Neural crest cell (in vitro differentiated cells): ENCODE results near the gene KCNMA1. TPM values are rescaled to one million over a fixed set of nuclear protein-coding genes. Genes with fewer than 3 reads are reported as not detected.

Experiments
- DNase-seq: peaks from one replicate; pipeline ENCODE4 v3.0.0; 2021; ENCODE audit warnings: low read depth, mixed read lengths, low spot score
- H3K27ac Mint-ChIP-seq: one replicate; pipeline ENCODE4 v1.8.0; 2021; ENCODE audit warnings: mild to moderate bottlenecking, mixed read lengths; ENCODE audit not compliant: unreplicated experiment
- H3K27me3 Mint-ChIP-seq: 2 replicates; pipeline ENCODE4 v1.8.0; 2021; ENCODE audit warnings: low read depth, mild to moderate bottlenecking, mixed read lengths
- H3K36me3 Mint-ChIP-seq: 2 replicates; pipeline ENCODE4 v1.8.0; 2021; ENCODE audit warnings: low read depth, mild to moderate bottlenecking, mixed read lengths
- H3K4me1 Mint-ChIP-seq: 2 replicates; pipeline ENCODE4 v1.8.0; 2021; ENCODE audit warnings: mixed read lengths
- H3K4me3 Mint-ChIP-seq: one replicate; pipeline ENCODE4 v1.8.0; 2021; ENCODE audit warnings: mild to moderate bottlenecking, mixed read lengths
- H3K9me3 Mint-ChIP-seq: 2 replicates; pipeline ENCODE4 v1.8.0; 2021; ENCODE audit warnings: mixed read lengths
- total RNA-seq: library from RNA; stranded (reverse); gene quantifications from 2 replicates; pipeline ENCODE4 v1.2.1, GENCODE V29; 2021
- TF ChIP-seq, protein P1 (sequence below): fragments of 200-600 bp; sonication (generic); conservative IDR thresholded peaks from 2 replicates; pipeline ENCODE4 v1.5.0; 2021; ENCODE audit warnings: antibody characterized with exemption, mild to moderate bottlenecking

The KCNMA1 gene
- total RNA-seq, 1 donor from 2014 or later = 1.7 TPM

DNA sequence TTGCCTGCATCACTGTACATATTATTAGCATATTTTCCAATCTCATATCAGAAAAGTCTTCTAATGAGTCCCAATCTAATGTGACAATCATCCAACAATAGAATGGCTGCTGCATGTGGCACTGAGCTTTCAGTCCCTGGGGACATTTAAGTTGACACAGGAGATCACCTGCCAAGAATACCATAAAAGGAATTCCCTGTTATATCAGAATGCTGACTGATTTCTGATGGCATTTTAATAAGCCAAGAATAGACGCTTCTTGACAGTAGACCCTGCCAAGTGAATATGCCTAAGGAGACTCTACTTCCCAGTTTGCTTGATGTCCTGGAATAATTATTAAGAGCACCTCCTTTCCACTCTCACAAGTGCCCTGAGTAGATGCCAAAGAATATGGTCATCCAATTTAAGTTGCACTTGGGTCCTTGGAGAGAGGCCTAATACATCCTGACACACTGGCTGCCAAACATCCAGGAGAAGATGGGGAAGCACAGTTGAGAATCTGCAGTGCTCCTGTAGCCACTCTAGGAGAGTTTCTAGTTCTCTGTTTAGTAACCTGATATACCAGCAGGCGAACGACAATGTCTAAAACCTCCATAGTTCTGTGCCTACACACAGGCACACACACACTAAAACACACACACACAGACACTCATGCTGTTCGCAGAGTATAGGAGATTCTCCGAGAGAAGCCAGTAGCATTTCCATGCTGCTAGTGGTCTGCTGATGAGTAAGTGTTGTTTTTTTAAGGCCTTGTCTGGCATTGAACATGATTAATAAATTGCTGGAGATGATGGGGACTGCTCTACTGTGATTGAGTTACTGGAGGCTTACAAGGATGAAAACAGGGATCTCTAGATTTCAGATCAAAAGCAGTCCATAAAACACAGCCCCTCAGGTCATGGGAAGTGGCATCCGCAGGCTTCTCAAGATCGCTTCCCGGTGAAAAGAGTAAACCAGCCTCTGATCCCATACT lies 369.6 kb downstream of the KCNMA1 start:
- no peak overlapping the region for H3K4me3 Mint-ChIP-seq
- H3K27ac Mint-ChIP-seq = no peak overlapping the region
- no peaks in the 10 kb centered on the region for H3K36me3 Mint-ChIP-seq
- H3K9me3 Mint-ChIP-seq = no peaks in the 10 kb centered on the region
- H3K4me1 Mint-ChIP-seq = peaks cover 14% of the 10 kb centered on the region
- peaks cover 18% of the 10 kb centered on the region for H3K27me3 Mint-ChIP-seq
- DNase-seq = no peak
- TF ChIP-seq, protein P1, sequence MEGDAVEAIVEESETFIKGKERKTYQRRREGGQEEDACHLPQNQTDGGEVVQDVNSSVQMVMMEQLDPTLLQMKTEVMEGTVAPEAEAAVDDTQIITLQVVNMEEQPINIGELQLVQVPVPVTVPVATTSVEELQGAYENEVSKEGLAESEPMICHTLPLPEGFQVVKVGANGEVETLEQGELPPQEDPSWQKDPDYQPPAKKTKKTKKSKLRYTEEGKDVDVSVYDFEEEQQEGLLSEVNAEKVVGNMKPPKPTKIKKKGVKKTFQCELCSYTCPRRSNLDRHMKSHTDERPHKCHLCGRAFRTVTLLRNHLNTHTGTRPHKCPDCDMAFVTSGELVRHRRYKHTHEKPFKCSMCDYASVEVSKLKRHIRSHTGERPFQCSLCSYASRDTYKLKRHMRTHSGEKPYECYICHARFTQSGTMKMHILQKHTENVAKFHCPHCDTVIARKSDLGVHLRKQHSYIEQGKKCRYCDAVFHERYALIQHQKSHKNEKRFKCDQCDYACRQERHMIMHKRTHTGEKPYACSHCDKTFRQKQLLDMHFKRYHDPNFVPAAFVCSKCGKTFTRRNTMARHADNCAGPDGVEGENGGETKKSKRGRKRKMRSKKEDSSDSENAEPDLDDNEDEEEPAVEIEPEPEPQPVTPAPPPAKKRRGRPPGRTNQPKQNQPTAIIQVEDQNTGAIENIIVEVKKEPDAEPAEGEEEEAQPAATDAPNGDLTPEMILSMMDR = no peak

DNA sequence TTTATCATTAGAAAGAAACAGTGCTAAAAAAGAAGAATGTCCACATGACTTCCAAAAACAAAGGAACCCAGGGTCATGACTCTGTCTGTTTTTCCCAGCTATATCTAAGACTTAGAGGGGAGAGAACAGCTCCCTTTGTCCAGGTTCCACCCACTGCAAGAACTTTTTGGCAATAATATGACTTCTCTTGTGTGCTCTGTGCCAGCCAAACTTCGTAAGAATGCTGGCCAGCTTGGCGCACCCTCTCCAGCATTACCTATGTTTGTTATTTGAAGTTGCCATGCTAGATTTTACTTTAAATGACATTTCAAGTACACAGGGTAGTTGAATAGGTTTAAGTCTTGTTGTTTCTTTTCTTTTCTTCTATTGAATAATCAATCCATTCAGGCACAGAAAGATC lies 371.4 kb downstream of the KCNMA1 start:
- TF ChIP-seq, protein P1 = no peak
- H3K27me3 Mint-ChIP-seq = peaks cover 22% of the 10 kb centered on the region

DNA sequence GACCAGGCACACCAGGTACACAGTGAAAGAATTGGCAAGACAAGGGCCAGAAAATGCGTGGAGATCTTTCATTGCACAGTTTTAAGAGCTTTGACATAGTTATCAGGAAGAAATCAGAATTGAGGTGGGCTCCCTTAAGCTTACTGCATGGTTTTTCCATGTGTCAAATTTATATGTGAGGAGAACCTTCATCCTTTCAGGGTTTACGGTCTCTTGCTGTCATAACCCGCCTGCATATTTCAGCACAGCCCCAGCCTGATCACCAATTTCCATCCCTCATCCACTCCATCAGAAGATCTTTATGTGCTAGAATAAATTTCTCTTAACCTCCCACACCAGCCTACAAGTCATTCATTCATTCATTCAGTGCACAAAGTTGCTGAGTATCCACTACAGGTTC lies 373.1 kb downstream of the KCNMA1 start:
- Mint-ChIP-seq H3K36me3 (no peaks in the 10 kb centered on the region), H3K4me3 (no peak overlapping the region), H3K27me3 (peaks cover 22% of the 10 kb centered on the region), H3K27ac (no peak overlapping the region), H3K4me1 (peaks cover 14% of the 10 kb centered on the region), H3K9me3 (no peaks in the 10 kb centered on the region)
- TF ChIP-seq, protein P1 = no peak
- DNase-seq = no peak

More for the DNA sequence above, 371.4 kb downstream of the KCNMA1 start:
- Mint-ChIP-seq H3K36me3 (no peaks in the 10 kb centered on the region), H3K4me1 (peaks cover 14% of the 10 kb centered on the region), H3K9me3 (no peaks in the 10 kb centered on the region), H3K27ac (no peak overlapping the region), H3K4me3 (no peak overlapping the region)
- DNase-seq = no peak

DNA sequence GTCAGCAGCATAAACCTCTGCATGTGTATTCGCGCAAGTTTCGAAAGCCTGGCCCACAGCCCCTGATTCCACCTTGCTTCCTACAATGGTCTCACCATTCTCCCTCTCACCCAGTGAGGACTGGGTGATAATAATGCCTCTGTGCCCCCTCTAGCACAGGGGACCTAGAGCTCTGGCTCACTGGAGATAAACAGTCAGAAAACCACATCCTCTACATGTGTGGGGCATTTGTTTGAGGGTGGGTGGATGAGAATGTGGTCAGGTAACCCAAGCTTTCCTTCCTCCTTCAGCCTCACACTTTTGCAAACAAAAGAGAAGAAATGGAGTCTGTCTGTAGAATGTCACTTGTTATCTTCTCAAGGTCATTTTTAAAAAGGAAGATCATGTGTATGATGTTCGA lies 373.5 kb downstream of the KCNMA1 start:
- Mint-ChIP-seq H3K9me3 (no peaks in the 10 kb centered on the region), H3K4me1 (peaks cover 12% of the 10 kb centered on the region), H3K4me3 (no peak overlapping the region), H3K36me3 (no peaks in the 10 kb centered on the region), H3K27ac (no peak overlapping the region), H3K27me3 (peaks cover 22% of the 10 kb centered on the region)
- DNase-seq = no peak
- TF ChIP-seq, protein P1 = no peak

DNA sequence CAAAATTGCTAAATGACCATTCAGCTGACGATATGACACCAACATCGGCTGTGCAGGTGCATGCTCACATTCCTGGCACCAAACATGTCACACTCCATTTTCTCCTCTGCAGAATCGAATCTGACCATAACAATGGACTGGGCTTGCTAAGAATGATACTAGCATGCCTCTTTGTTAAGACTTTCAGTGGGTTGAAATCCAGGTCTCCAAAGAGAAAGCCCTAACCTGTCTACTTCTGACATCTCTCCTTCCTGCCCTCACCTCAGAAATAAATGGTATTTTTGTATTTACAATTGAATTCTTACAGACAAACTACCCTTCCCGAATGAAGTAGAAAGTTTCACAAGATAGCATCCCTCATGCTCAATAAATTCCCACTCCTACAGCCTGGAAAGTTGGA lies 373.9 kb downstream of the KCNMA1 start:
- Mint-ChIP-seq H3K36me3 (no peaks in the 10 kb centered on the region), H3K27ac (no peak overlapping the region), H3K9me3 (no peaks in the 10 kb centered on the region), H3K4me1 (peaks cover 8% of the 10 kb centered on the region), H3K4me3 (no peak overlapping the region), H3K27me3 (peaks cover 22% of the 10 kb centered on the region)
- TF ChIP-seq, protein P1 = no peak
- DNase-seq = no peak
